Vagina (tissue), 2 donors: Measurements from ENCODE around the gene BMAL1. TPM values are rescaled to one million over a fixed set of nuclear protein-coding genes. Genes with fewer than 3 reads are reported as not detected.

Experiments used
- DNase-seq, 2 donors: peaks; one replicate each; pipeline ENCODE4 v3.0.0-alpha.2; 2017; ENCODE audit errors: extremely low spot score in 2 of 2
- H3K27ac ChIP-seq: fragments of 200-600 bp; sonication (generic); one replicate; pipeline ENCODE4 v1.5.1; 2019
- H3K27me3 ChIP-seq: fragments of 200-600 bp; sonication (generic); one replicate; pipeline ENCODE4 v1.5.1; 2019
- H3K36me3 ChIP-seq, 2 donors: fragments of 200-600 bp; sonication (generic); one replicate each; pipeline ENCODE4 v1.5.1; 2017 to 2019
- H3K4me1 ChIP-seq: fragments of 200-600 bp; sonication (generic); one replicate; pipeline ENCODE4 v1.5.1; 2019
- H3K4me3 ChIP-seq, 2 donors: fragments of 200-600 bp; sonication (generic); 1 replicate in 1 of 2; 2 replicates in 1 of 2; pipeline ENCODE4 v1.5.1; 2016 to 2019
- H3K9me3 ChIP-seq: fragments of 200-600 bp; sonication (generic); one replicate; pipeline ENCODE4 v1.5.1; 2019
- POLR2A ChIP-seq, 2 donors: fragments of 450-650 bp; IDR thresholded peaks; one replicate each; pipeline ENCODE4 v1.6.1; 2017; ENCODE audit warnings: antibody characterized with exemption in 2 of 2, mild to moderate bottlenecking in 2 of 2, moderate library complexity in 2 of 2
- POLR2AphosphoS5 ChIP-seq, 2 donors: sonication (generic); formaldehyde crosslinking; IDR thresholded peaks; one replicate each; pipeline ENCODE4 v1.9.0; 2017; ENCODE audit warnings: antibody characterized with exemption in 2 of 2, mild to moderate bottlenecking in 2 of 2, low read depth in 1 of 2; ENCODE audit not compliant: insufficient read depth in 1 of 2
- intact Hi-C: fragments of 100-400 bp; cut with DNase I; formaldehyde crosslinking; loops from one replicate; pipeline ENCODE4 v1.15.1; 2023
- total RNA-seq: library from RNA; depleted of rRNA; stranded (reverse); fragments of >200 nt; gene quantifications from one replicate; pipeline ENCODE4 v1.2.3, GENCODE V29; 2016
- TF ChIP-seq, protein P1 (sequence below), 3 experiments: fragments of 450-650 bp in 2 of 3; fragments of 200-600 bp in 1 of 3; sonication (generic) in 1 of 3; IDR thresholded peaks; one replicate each; pipeline ENCODE4 v1.5.1; 2017 to 2019; ENCODE audit warnings: antibody characterized with exemption in 3 of 3, mild to moderate bottlenecking in 2 of 3, moderate library complexity in 2 of 3

Gene BMAL1
- total RNA-seq, 1 donor from 2014 or later, result 44.0 TPM

DNA sequence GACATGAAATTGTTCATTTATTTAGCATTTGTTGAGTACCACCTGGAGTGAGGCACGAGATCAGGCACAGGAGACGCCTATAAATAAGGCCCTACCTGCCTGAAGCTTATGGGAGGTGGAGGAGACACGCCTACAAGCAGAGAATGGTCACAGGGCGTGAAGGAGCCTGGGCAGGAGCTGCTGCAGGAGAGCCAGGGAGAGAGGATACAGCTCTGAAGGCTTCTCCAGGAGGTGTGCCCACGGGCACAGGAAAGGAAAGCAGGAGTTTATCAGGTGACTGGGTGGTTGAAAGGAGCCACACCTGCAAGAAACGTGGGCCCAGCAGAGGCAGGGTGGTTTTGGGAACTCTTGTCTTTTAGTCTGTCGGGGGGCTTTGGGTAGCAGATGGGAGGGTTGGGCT is 70.3 kb downstream of the BMAL1 start:
- no peaks in the 10 kb centered on the region for H3K36me3 ChIP-seq
- no peak overlapping the region for H3K4me3 ChIP-seq
- peaks cover 10% of the 10 kb centered on the region for H3K4me1 ChIP-seq
- intact Hi-C loops, result loop anchor here (10.0 kb wide), 1 partner anchor 383 kb away; no protein-coding TSS in a partner anchor
- no peak for TF ChIP-seq POLR2AphosphoS5 (IDR thresholded peaks at IDR 0.05; ENCODE audit: insufficient read depth in 1 of 2, low read depth in 1 of 2)
- TF ChIP-seq, protein P1, sequence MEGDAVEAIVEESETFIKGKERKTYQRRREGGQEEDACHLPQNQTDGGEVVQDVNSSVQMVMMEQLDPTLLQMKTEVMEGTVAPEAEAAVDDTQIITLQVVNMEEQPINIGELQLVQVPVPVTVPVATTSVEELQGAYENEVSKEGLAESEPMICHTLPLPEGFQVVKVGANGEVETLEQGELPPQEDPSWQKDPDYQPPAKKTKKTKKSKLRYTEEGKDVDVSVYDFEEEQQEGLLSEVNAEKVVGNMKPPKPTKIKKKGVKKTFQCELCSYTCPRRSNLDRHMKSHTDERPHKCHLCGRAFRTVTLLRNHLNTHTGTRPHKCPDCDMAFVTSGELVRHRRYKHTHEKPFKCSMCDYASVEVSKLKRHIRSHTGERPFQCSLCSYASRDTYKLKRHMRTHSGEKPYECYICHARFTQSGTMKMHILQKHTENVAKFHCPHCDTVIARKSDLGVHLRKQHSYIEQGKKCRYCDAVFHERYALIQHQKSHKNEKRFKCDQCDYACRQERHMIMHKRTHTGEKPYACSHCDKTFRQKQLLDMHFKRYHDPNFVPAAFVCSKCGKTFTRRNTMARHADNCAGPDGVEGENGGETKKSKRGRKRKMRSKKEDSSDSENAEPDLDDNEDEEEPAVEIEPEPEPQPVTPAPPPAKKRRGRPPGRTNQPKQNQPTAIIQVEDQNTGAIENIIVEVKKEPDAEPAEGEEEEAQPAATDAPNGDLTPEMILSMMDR (IDR thresholded peaks at IDR 0.05), result no peak
- no peak for TF ChIP-seq POLR2A (IDR thresholded peaks at IDR 0.05)
- H3K9me3 ChIP-seq, result no peaks in the 10 kb centered on the region
- H3K27me3 ChIP-seq, result no peaks in the 10 kb centered on the region
- DNase-seq, result no peak
- no peak overlapping the region for H3K27ac ChIP-seq

- no peak overlapping the region for H3K27ac ChIP-seq
- H3K4me1 ChIP-seq, result peaks cover 10% of the 10 kb centered on the region
- H3K9me3 ChIP-seq, result no peaks in the 10 kb centered on the region
- TF ChIP-seq, protein P1 (IDR thresholded peaks at IDR 0.05), result no peak
- TF ChIP-seq POLR2A (IDR thresholded peaks at IDR 0.05), result no peak
- TF ChIP-seq POLR2AphosphoS5 (IDR thresholded peaks at IDR 0.05; ENCODE audit: insufficient read depth in 1 of 2, low read depth in 1 of 2), result no peak
- H3K27me3 ChIP-seq, result no peaks in the 10 kb centered on the region
- H3K4me3 ChIP-seq, result no peak overlapping the region
- DNase-seq, result no peak
- intact Hi-C loops, result loop anchor here (10.0 kb wide), 1 partner anchor 384 kb away; no protein-coding TSS in a partner anchor
- H3K36me3 ChIP-seq, result no peaks in the 10 kb centered on the region
These were observed 70.7 kb downstream of the BMAL1 start for GRCh38 chr11:13348305-13348704.

DNA sequence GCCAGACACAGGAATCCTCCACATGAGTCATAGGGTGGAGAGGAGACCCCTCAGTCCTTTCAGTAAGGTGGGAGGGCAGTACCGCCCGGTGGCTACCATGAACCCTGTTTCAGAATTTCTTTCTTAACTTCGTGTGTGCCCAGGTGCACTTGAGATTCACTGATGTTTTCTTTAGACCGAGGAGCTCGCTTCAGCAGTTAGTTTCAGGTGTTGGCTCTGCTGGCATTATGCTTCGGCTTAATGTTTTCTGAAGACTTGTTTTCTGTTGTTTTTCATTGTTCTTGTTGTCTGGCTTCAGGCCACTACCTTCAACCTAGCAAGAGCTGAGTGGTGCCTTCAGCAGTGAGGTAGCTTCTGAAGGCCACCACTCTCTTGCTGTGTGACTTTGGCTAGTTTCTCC is 71.5 kb downstream of the BMAL1 start:
- no peaks in the 10 kb centered on the region for H3K27me3 ChIP-seq
- no peaks in the 10 kb centered on the region for H3K9me3 ChIP-seq
- H3K4me1 ChIP-seq, result peaks cover 10% of the 10 kb centered on the region
- intact Hi-C loops, result loop anchor here (10.0 kb wide), 1 partner anchor 384 kb away; no protein-coding TSS in a partner anchor
- no peaks in the 10 kb centered on the region for H3K36me3 ChIP-seq
- TF ChIP-seq POLR2AphosphoS5 (IDR thresholded peaks at IDR 0.05; ENCODE audit: insufficient read depth in 1 of 2, low read depth in 1 of 2), result no peak
- TF ChIP-seq POLR2A (IDR thresholded peaks at IDR 0.05), result no peak
- TF ChIP-seq, protein P1 (IDR thresholded peaks at IDR 0.05), result no peak
- H3K4me3 ChIP-seq, result no peak overlapping the region
- DNase-seq, result no peak
- no peak overlapping the region for H3K27ac ChIP-seq

DNA sequence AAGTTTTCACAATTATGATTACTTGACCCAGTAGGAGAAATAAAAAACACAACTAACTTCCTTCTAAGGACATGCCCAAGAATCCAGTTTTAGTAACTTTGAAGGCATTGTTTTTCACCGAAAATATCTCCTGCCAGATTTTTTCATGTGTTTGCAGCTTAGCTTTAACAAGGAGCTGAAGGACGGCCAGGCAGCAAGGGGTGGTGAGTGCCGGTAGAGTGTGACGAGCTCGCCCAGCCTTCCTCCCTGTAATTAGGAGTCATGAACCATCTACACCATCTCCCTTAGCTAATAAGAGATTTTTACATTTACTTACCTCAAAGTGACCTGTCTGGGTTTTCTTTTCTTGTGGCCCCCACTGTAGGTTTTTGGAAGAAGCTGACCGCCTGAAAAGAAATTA is 72.0 kb downstream of the BMAL1 start:
- intact Hi-C loops, result loop anchor here (10.0 kb wide), 1 partner anchor 385 kb away; no protein-coding TSS in a partner anchor
- TF ChIP-seq POLR2A (IDR thresholded peaks at IDR 0.05) (no peak), POLR2AphosphoS5 (IDR thresholded peaks at IDR 0.05; ENCODE audit: insufficient read depth in 1 of 2, low read depth in 1 of 2) (no peak)
- TF ChIP-seq, protein P1 (IDR thresholded peaks at IDR 0.05), result no peak
- Histone ChIP-seq H3K4me1 (peaks cover 10% of the 10 kb centered on the region), H3K4me3 (no peak overlapping the region), H3K9me3 (no peaks in the 10 kb centered on the region), H3K36me3 (no peaks in the 10 kb centered on the region), H3K27ac (no peak overlapping the region), H3K27me3 (no peaks in the 10 kb centered on the region)
- no peak for DNase-seq

GRCh38 chr11:13352711-13353110 is 75.1 kb downstream of the BMAL1 start:
- no peak overlapping the region for H3K4me3 ChIP-seq
- H3K4me1 ChIP-seq, result peaks cover 10% of the 10 kb centered on the region
- intact Hi-C loops, result no loop called here
- peaks cover 0 to 15% of the 10 kb centered on the region in 2 donors for H3K36me3 ChIP-seq
- no peaks in the 10 kb centered on the region for H3K9me3 ChIP-seq
- no peaks in the 10 kb centered on the region for H3K27me3 ChIP-seq
- H3K27ac ChIP-seq, result no peak overlapping the region
- TF ChIP-seq POLR2A (IDR thresholded peaks at IDR 0.05) (no peak), POLR2AphosphoS5 (IDR thresholded peaks at IDR 0.05; ENCODE audit: insufficient read depth in 1 of 2, low read depth in 1 of 2) (no peak)
- TF ChIP-seq, protein P1 (IDR thresholded peaks at IDR 0.05), result no peak
- no peak for DNase-seq
